Activated CD8-positive, alpha-beta memory T cell treated with anti-CD3 and anti-CD28 coated beads, Interleukin-2, amount 50 U/mL, for 1 hour (primary cell): ENCODE results near the gene HOXD12.

Experiments used
- DNase-seq: peaks from one replicate; pipeline ENCODE4 v3.0.0-alpha.2; 2020; ENCODE audit errors: extremely low read depth

Gene HOXD12

DNA sequence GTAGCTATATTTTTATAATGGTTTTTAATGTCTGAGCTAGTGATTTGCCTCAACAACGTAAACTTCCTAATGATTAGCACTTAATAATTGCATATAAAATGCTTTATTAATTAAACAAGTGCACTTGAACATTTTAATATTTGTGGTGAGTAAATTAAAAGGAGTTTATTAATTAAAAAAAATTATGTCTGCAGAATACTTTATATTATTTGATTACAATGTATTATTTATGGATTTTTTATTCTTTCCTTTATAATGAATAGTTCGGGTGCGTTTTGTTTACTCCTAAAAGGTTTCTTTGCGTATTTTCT lies 32.2 kb downstream of the HOXD12 start:
- no peak for DNase-seq

DNA sequence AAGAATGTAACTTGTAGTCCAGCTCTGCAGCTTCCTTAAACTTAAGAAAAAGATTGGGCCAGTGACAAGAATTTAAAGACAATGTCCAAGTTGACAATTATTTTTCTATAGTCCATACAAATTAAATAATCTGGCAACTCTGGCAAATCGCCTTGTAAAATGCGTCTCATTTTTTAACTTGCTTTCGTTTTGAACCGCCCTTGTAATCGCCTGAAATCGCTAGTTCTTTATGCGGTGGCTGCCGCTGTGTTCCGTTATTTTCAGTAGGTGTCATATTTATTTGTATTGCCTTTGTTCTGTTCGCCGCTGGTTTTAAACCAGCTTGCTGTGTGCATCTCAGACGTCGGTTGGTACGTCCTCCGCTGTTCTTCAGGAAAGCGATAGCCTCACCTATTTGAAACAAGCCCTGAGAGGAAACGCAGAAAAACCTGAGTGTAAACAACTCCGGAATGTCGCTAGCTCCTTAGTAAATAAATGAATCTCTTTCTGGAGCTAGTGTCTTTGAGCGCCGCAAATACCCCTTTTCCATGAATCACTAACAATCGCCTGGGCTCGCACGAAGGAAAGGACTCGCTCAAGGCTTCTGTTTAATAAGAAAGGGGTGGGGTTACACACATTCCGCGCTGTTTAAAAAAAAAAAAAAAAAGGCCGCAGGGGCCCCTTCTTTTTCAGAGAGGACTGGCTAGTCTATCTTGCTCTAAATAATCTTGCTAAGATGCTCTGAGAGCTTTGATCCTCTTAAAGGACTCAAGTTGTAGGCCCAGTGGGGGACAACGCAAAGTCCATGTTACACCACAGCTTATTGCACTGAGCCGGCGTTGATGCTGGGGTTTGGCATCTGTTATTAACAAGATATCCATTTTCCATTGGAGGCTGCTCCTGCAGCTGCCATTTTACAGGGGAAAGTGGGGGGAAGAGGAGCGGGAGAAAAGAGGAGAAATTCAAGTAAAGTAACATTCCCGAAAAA lies 32.9 kb downstream of the HOXD12 start:
- no peak for DNase-seq

DNA sequence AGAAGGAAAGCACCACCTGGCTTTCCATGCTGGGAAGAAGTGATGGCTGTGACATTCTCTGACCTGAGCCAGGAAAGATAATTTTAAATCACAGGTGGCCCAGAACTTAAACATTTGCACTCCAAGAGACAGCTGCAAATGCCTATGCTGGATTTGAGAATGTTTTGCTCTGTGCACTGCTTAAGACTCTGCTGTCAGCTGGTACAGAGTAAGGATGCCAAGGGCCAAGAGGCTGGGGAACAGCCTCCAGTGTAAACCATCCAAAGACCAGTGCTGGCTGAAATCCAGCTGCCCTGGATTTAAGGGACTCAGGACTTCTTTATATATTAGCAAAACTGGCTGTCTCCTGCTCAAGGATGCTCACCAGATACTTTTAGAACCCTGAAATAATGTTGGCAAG lies 33.8 kb downstream of the HOXD12 start:
- DNase-seq, result no peak

DNA sequence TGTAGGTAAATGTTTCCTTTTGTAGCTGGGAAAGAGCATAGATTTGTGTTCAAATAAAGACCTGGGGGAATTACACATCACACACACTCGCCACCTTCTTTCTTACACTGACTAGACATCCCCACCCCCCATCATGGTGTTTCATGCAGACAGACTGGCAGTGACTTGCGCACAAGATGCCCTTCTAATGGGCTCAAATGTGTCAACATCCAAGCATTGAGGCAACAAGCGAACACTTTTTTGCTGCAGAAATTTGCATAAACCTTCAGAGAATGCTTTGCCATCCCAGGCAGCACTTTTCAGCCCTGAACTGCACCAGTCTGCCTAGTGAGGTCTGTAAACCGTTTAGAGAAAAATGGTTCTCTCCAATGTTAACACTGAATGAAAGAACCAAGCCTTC lies 34.4 kb downstream of the HOXD12 start:
- DNase-seq, result no peak

DNA sequence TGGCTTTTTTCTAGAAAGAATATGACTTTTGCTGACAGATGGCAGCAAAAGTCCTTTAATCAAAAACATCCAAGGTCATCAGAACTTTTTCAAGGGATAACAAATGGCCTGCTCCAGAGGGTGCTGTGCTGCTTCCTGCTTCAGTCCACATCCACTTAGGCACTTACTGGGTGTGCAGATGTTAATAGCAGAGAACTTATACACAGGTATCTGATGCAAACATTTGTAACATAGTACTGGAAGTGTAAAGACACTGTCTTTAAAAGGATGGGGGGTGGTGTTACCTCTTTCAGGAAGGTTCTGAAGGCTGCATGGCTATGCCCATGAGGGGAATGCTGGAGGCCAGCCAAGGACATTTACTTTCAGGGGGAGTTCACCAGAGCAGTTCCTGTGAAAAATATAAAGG lies 35.4 kb downstream of the HOXD12 start:
- DNase-seq, result no peak

DNA sequence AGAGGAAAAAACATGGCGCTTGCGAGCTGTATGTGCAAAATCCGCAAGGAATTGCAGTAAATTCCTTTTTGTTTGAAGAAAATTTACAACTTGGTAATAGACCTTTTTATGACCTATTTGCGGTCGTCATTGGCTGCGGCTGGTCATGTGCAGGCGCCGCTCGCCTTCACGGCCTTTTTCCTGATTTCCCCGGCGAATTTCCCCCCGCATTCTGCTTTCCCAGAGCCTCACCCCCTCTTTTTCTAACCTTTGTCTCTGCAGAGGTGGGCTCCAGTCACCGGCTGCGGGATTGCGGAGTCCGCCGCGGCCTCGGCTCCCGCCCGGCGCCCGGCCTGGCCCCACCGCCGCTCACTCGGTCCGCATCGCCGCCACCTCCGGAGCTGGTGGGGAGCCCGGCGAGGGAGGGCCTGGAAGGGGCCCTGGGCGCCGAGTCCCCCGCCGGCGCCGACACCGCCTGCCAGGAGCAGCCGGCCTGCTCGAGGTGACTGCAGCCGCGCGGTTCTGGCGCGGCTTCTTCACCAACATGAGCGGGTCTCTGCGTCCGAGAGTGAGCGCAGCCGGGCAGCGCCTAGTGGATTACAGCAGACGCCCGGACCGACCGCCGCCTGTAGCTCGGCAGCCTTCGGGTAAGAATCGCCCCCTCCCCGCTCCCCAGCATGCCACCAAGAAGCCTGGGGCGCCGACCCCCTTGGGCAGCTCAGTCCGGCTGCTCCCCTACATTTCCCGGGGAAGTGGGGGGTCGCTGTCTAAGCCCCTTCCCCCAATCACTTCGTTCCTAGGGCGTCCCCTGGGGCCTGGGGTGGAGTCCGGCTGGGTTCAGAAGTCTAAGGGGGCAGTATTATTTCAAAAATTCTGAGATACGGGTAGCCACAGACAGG lies 37.0 kb downstream of the HOXD12 start:
- DNase-seq, result no peak

DNA sequence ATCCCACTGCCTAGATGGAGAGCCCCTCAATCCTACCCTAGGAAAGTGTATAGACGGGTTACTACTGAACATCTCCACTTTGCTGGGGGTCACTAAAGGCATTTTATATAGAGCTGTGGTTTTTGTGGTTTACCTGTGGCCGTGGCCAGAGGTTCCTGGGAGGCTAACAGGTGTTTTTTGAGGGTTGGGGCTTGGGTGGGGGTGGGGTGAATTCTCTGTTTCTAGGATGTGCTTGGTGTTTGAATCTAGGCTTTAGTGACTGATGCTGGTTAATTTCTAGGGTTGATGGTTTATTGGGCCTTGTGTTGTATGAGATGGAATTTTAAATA lies 37.6 kb downstream of the HOXD12 start:
- DNase-seq, result no peak

DNA sequence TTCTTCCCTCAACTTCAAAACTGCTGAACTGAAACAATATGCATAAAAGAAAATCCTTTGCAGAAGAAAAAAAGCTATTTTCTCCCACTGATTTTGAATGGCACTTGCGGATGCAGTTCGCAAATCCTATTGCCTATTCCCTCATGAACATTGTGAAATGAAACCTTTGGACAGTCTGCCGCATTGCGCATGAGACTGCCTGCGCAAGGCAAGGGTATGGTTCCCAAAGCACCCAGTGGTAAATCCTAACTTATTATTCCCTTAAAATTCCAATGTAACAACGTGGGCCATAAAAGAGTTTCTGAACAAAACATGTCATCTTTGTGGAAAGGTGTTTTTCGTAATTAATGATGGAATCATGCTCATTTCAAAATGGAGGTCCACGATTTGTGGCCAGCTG lies 38.3 kb downstream of the HOXD12 start:
- no peak for DNase-seq

DNA sequence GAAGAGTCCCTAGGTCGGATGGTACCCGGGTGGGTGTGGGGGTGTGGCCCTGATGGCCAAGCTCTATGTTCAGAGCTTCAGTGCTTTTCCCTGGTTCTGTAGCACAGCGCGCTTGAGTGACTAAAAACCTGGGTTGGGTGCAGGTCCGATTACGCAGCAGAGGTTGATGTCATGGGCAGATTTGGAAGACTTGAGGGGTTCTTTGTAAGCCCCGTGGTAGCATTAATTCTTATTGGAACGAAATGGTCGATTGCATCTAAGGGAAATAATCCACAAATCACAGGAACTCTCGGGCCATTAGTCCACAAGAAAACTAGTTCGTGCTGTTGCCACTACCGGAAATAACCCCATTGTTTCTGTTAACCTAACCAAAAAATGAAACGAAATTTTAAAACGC lies 38.9 kb downstream of the HOXD12 start:
- no peak for DNase-seq

DNA sequence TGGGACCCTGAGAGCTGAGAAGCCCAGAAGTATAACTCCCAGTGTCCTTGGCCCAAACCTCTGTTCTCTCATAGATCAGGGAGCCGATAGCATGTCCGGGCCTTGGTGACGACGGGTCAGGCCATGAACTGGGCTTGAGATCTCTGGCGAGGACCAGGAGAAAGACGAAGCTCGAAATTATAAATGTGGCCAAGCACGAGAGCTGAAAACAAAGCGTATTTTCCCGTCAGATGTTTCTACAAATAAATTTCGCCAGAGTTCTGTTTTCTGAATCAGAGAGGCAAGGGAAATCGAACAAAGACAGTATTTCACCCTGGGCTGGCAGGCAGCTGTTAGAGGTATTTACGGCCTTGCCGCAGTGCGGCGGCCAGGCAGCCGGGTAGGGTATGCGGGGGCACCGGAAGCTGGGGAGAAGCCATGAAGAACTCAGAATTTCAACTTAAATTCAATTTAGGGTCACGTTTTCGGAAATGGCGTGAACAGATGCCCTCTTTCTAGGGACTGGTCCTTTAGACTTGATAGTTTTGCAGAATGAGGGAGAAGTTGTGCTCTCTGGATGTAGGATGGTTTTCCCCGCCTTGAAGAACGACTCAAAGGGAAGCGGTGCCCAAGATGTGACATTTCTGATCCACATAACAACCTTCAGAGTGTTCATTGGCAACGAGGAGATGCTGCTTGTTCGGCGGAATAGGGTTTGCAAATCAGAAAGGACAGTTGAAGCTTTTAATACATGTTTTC lies 39.5 kb downstream of the HOXD12 start:
- DNase-seq, result no peak

DNA sequence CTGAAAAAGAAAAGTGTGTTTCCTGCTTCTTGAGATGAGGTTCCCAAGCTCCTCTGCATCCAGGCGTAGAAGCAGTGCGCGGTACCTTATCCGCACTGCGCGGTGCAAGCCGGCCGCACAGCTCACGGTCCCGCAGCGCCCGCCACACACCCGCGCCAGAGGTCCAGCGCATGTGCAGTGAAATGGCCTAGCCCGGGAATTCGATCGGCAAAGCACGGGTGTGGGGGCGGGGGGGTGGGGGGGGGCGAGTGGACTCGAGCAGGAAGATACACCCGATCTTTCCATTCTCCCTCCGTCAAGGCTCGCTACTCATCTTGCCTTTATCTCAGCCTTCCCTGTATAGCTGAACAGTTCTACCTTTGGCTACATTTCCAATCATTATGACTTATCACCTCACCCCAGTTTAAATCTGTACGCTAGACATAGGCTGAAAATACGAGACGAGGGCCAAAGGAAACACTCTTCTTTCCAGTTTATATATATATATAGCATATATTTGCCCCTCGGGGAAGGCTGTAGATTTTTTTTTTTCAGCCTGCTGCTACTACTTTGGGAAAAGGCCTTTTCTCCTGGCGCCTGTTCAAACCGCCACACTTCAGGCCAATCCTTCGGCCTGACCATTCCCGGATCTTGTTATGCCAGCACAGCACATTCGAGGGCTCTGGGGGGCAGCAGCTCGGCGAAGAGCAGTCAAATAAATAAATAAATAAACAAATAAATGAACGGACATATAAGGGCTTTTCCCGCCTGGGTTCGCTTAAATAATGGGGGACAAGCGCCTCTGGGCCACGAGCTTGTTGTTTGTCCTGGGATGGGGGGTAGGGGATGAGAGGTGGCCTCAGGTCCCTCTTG lies 40.3 kb downstream of the HOXD12 start:
- DNase-seq, result no peak

DNA sequence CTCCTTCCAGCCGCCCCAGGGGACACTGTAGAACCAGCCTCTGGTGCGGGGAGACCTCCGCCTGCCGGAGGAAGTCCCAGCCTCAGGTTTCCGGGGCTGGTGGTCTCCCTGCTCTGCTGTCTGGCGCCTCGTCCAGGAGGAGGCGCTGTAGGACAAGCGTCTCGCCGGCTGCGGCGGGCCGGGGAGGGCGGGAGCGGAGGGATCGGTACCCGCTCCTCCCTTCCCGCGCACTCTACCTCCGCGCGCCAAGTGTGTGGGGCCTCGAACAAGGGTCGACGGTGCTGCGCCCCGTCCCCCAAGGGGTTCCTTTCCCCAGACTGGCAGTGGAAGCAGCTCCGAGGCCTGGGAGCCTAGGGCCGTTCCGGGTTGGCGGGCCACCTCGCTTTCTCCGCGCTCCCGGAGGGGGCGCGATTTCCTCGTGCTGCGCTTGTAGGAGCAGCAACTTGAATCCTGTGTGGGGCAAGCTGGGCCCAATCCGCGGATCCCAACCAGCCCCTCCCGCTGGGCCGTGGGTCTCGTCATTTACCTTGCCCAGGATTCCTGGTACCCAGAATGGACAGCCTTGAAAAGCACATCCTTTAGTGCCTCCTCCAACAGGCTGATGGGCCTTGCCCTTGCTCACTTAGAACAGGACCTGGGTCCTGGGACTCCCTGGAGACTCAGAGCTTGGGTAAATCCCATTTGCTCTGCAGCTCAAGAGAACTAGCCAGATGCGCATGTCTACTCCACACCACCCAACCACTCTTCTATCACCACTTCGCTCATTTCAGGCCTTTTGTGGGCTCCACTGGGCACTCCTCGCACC lies 41.1 kb downstream of the HOXD12 start:
- DNase-seq, result no peak

DNA sequence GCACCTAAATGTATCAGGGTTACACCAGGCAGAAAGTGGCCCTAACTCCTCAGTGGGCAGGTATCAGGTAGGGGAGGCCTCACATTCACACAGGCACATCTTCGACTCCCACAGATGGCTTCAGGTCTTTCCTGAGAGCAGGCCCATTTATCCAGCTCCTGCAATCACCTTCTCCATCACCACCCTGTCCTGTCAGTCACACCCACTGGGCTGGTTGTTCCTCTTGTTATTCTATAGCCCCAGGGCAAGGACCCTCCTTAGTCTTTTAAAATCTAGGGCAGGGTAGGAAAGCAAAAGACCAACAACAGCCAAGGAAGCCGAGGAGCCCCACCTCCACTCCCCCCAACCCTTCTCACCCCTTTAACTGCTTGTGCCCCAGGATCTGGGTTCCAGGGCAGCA lies 42.7 kb downstream of the HOXD12 start:
- DNase-seq, result no peak

DNA sequence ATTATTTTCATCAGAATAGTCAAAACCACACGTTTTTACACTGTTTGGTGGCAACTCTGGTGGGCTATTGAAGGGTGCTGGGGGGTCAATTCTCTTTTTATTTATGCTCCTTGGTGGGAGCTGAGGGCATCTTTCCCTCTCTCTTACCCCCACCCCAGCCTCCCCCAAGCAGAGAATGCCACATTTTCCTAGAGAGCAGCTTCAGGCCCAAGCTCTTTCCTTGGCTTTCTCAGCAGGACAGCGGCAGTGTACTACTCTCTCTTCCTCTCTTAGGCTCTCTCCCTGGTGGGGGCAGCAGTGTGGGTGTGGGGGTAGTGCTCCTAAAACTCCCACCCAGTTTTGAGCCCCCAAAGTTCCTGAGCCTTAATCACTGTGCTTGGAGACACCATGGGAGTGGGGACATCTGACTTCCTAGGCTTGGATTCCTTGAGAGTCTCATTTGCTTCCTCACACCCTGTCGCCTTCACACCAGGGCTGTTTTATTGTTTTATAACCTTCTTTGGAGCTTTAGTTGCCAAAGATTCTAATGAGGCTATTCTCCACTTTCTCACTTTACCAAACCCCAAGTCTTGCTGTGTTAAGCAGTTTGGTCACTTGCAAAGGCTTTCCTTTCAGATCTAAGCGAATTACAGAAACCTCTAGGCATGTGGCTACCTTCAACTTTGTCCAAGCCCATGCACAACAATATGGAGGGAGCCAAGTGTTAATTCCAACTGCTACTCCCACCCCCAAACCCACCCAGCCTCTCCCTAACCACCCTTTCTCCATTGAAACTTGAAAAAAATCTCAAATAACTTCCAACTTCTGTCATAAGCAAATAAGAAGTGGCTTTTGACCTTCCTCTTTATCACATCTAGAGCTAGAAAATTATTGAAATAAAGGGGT lies 45.7 kb downstream of the HOXD12 start:
- no peak for DNase-seq

DNA sequence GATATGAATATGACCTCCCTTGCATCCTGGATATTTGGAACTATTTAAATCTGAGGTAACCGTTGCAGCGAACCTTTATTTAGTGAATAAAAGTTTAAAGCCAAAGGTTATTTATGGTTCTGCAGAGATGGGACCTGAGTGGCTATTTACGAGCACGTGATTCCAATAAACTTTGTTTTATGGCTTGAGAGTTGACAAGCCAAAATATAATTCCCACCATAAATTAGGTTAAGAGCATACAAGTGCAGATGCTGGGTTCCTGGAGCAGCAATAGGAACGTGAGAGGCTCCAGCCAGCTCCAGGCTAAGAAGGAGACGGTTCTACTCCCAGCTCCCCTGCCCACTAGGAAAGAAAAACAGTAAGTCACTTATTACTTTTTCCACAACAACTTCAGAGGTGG lies 46.5 kb downstream of the HOXD12 start:
- DNase-seq, result no peak

DNA sequence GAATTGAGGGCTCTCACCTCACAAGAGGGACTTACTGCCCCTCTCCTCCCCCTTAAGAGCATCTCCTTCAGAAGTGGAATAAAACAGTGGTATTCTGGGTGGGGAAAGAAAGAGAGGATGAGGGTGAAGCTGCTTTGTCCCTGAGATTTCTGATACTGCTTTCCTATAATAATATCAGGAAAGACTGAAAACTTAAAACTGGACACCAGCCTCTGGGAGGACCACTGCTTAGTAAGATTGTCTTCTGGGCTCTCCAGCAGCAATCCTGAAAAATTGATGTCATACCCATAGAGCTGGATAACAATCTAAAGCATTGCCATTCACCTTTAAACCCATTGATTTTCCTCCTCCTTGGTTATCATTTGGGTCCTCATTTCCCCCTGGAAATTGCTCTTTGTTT lies 47.0 kb downstream of the HOXD12 start:
- no peak for DNase-seq

DNA sequence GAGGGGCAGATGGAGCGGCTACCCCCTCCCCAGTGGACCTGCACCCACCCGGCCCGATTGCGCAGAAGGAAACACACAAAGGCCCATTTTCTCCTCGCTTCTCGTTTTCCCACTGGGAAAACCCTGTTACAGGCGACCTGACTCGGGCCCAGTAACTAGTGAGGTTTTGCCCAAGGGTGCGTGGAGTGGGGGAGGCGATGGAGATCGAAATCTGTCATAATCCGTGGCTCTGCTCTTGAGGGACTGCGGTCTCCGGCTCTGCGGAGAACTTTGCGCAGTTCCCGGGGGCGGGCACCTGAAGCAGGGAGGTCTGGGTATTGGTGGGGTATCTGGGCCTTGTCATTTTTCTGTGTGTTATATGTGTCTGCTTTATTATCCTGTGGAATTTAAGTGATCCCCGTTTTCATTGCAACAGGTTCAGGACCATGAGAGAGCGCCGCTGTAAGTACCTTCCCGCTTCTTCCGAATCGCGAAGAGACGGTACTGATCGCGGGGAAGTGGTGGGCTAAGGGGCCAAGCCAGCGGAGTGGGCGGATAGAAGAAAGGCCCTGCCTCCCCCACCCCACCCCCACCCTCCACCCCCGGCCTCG lies 47.7 kb downstream of the HOXD12 start:
- DNase-seq, result no peak

DNA sequence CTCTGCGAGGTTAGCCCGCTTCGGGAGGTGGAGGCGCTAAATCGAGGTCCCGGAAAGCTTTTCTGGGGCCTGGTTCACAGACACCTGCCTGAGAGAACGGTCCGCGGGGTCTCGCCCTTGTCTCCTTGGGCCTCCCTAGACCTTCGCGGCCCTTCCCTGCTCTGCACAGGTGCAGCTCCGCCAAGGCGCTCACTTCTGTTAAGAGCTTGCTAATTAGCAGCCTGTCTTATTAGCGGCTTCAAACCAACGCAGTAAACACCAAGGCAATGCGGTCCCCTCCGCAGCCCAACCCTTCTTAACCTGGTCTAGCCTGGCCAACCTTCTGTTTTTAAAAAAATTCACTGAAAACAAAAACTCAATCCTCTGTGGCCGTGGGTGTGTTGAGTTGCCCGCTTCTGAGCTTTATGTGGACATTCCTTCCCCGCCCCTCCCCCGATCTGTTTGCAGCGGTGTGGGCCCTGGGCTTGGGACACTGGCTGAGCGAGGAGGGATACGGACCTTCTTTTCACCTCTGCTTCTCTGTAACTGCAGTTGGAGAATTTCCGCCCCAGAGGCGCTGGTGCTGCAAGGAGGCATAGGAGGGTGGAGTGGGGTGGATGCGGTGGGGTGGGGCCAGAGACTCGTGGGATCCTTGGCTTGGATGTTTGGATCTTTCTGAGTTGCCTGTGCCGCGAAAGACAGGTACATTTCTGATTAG lies 48.4 kb downstream of the HOXD12 start:
- no peak for DNase-seq
